BLaER1 (cell line): ENCODE data around the gene SMARCB1.

Experiments used
- H3K27ac ChIP-seq: shearing (Covaris generic); formaldehyde crosslinking; 2 replicates; pipeline ENCODE4 v1.8.1; 2022
- H3K27me3 ChIP-seq: shearing (Covaris generic); formaldehyde crosslinking; 2 replicates; pipeline ENCODE4 v1.8.1; 2022
- H3K36me3 ChIP-seq: shearing (Covaris generic); formaldehyde crosslinking; 2 replicates; pipeline ENCODE4 v1.8.1; 2022
- H3K4me1 ChIP-seq: shearing (Covaris generic); formaldehyde crosslinking; 2 replicates; pipeline ENCODE4 v1.8.1; 2022
- H3K4me2 ChIP-seq: shearing (Covaris generic); formaldehyde crosslinking; 2 replicates; pipeline ENCODE4 v1.8.1; 2022
- H3K4me3 ChIP-seq: shearing (Covaris generic); formaldehyde crosslinking; 2 replicates; pipeline ENCODE4 v1.8.1; 2022
- H3K9ac ChIP-seq: shearing (Covaris generic); formaldehyde crosslinking; 2 replicates; pipeline ENCODE4 v1.8.1; 2022
- H3K9me3 ChIP-seq: shearing (Covaris generic); formaldehyde crosslinking; 2 replicates; pipeline ENCODE4 v1.8.1; 2022
- H4K20me1 ChIP-seq: shearing (Covaris generic); formaldehyde crosslinking; 2 replicates; pipeline ENCODE4 v1.8.1; 2022
- Cebpa-rat ChIP-seq: shearing (Covaris generic); IDR thresholded peaks from 2 replicates; pipeline ENCODE4 v1.8.1; 2022

The SMARCB1 gene

DNA sequence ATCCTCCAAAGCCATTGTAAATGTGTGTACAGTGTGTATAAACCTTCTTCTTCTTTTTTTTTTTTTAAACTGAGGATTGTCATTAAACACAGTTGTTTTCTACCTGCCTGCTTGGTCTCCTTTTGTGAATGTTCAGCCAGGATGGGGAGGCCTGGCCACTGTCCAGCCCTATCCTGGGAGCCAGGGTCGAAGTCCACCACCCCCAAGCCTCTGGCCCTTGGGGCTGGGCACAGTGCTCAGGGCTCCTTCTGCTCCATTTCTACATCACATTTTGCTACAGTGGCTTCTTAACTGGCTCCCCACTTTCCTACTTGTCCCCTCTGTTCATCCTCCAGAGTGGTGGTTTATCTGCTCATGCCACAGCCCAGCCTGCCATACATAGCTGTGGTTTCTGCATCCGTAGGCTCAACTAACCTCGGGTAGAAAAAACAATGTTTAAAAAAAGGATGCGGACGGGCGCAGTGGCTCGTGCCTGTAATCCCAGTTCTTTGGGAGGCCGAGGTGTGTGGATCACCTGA lies 2.5 kb upstream of the SMARCB1 start:
- Histone ChIP-seq H3K36me3 (peaks cover 56% of the 10 kb centered on the region), H3K4me3 (peak overlapping the region; percentile 38; the same call in 1 of the 2 replicates), H3K4me2 (peak overlapping the region; percentile 84), H4K20me1 (peaks cover 21% of the 10 kb centered on the region), H3K9me3 (no peaks in the 10 kb centered on the region), H3K4me1 (peaks cover 74% of the 10 kb centered on the region), H3K27me3 (no peaks in the 10 kb centered on the region), H3K9ac (peak overlapping the region; percentile 52), H3K27ac (peak overlapping the region; percentile 100)
- no peak for TF ChIP-seq Cebpa-rat

GRCh38 chr22:23786261-23786710 lies 480 bp upstream of the SMARCB1 start:
- peaks cover 55% of the 10 kb centered on the region for H3K36me3 ChIP-seq
- H3K9me3 ChIP-seq = no peaks in the 10 kb centered on the region
- TF ChIP-seq Cebpa-rat = no peak
- peak overlapping the region; percentile 100 for H3K9ac ChIP-seq
- H3K27ac ChIP-seq = peak overlapping the region; percentile 100
- peak overlapping the region; percentile 84 for H3K4me2 ChIP-seq
- H3K27me3 ChIP-seq = no peaks in the 10 kb centered on the region
- peaks cover 91% of the 10 kb centered on the region for H3K4me1 ChIP-seq
- peak overlapping the region; percentile 90 for H3K4me3 ChIP-seq
- peaks cover 41% of the 10 kb centered on the region for H4K20me1 ChIP-seq

DNA sequence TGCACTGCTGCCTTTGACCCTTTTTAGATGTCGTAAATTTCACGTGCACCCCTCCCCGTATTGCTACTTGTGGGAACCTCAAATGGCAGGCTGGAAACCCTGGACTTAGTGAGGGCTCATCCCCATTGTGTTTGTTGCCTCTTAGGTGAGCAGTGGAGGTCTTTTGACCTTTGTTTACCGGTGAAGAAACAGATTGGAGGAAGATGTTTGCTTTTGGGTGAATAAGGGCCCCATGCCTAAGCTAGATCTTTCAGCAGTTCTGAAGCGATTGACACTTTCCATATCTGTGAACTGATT lies 782 bp downstream of the SMARCB1 start:
- H3K27me3 ChIP-seq = no peaks in the 10 kb centered on the region
- peak overlapping the region; percentile 90 for H3K4me3 ChIP-seq
- H4K20me1 ChIP-seq = peaks cover 54% of the 10 kb centered on the region
- H3K27ac ChIP-seq = peak overlapping the region; percentile 100
- peaks cover 91% of the 10 kb centered on the region for H3K4me1 ChIP-seq
- TF ChIP-seq Cebpa-rat = no peak
- H3K4me2 ChIP-seq = peak overlapping the region; percentile 84
- H3K9ac ChIP-seq = peak overlapping the region; percentile 100
- H3K36me3 ChIP-seq = peaks cover 55% of the 10 kb centered on the region
- no peaks in the 10 kb centered on the region for H3K9me3 ChIP-seq

GRCh38 chr22:23787910-23788309 lies 1.1 kb downstream of the SMARCB1 start:
- Histone ChIP-seq H3K36me3 (peaks cover 55% of the 10 kb centered on the region), H3K9ac (peak overlapping the region; percentile 100), H3K4me3 (peak overlapping the region; percentile 90), H3K27ac (peak overlapping the region; percentile 100), H3K4me2 (peak overlapping the region; percentile 84), H3K9me3 (no peaks in the 10 kb centered on the region), H3K4me1 (peaks cover 91% of the 10 kb centered on the region), H4K20me1 (peaks cover 57% of the 10 kb centered on the region), H3K27me3 (no peaks in the 10 kb centered on the region)
- TF ChIP-seq Cebpa-rat = no peak

DNA sequence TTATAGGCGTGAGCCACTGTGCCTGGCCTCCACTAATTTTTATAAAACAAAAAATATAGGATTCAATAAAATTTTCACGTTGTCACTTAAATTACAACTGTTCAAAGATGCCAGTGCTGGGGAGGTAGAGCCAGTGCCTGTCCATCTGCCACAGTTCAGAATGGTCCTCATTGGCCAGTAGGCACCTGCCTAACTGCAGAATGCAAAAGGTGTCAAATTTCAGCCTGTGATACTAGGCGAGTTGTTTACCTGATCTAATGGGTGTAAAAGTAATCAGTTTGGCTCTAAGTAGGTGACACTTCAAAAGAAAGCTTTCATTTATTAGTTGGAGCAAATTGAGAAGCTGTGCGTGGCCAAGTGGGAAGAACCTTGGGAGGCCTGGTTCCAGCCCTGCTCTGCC lies 2.4 kb downstream of the SMARCB1 start:
- no peak for TF ChIP-seq Cebpa-rat
- Histone ChIP-seq H3K27ac (peak overlapping the region; percentile 1; the same call in 1 of the 2 replicates), H3K4me1 (peaks cover 82% of the 10 kb centered on the region), H3K36me3 (peaks cover 59% of the 10 kb centered on the region), H4K20me1 (peaks cover 64% of the 10 kb centered on the region), H3K4me2 (peak overlapping the region; percentile 84), H3K4me3 (no peak overlapping the region), H3K27me3 (no peaks in the 10 kb centered on the region), H3K9ac (peak overlapping the region; percentile 50; the same call in 1 of the 2 replicates), H3K9me3 (no peaks in the 10 kb centered on the region)

GRCh38 chr22:23789638-23790037 lies 2.9 kb downstream of the SMARCB1 start:
- Histone ChIP-seq H3K9me3 (no peaks in the 10 kb centered on the region), H3K4me3 (no peak overlapping the region), H3K4me2 (peak overlapping the region; percentile 84), H3K27me3 (no peaks in the 10 kb centered on the region), H4K20me1 (peaks cover 64% of the 10 kb centered on the region), H3K9ac (peak overlapping the region; percentile 50; the same call in 1 of the 2 replicates), H3K4me1 (peaks cover 77% of the 10 kb centered on the region), H3K27ac (no peak overlapping the region), H3K36me3 (peaks cover 64% of the 10 kb centered on the region)
- no peak for TF ChIP-seq Cebpa-rat

GRCh38 chr22:23790819-23791737 lies 4.3 kb downstream of the SMARCB1 start:
- Histone ChIP-seq H3K36me3 (peaks cover 78% of the 10 kb centered on the region), H3K27ac (no peak overlapping the region)
- TF ChIP-seq Cebpa-rat = no peak

DNA sequence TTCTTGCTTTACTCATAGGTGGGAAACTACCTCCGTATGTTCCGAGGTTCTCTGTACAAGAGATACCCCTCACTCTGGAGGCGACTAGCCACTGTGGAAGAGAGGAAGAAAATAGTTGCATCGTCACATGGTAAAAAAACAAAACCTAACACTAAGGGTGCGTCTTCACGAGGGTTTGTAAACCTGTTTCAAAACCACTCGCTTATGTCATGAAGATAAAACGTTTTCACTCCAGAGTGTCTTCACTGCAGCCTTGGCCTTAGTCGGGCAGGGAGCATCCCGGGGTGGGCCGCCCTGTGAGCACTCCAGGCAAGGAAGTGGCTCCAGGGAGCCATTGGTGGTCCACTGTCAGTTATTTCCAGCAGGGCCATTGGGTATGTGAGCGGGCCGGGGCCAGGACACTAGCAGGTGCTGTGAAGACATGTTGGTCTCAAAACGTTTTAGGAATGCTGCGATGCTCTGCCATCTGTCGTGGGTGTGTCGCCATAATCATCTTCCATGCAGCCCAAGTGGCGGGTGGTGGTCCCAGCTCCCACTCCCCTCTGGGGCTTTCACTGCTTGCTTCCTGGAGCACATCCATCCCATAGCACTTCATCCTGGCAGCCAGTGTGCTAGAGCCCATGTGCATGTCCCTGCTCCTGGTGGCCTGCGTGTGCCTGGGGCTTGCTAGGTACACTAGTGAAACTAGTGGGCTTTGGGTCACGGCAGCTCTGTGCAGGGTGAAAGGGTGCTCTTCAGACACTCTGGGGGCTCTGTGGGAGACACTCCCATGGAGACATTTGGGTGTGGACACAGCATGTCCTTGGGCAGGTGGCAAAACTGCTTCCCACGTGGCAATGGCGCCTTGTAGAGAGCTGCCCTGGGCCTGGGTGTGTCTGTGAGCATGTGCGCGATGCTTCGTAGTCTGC lies 5.2 kb downstream of the SMARCB1 start:
- H3K36me3 ChIP-seq = peaks cover 87% of the 10 kb centered on the region
- no peaks in the 10 kb centered on the region for H3K27me3 ChIP-seq
- H3K4me2 ChIP-seq = peak overlapping the region; percentile 71
- H4K20me1 ChIP-seq = peaks cover 74% of the 10 kb centered on the region
- H3K9me3 ChIP-seq = no peaks in the 10 kb centered on the region
- peak overlapping the region; percentile 61 for H3K27ac ChIP-seq
- no peak overlapping the region for H3K4me3 ChIP-seq
- no peak for TF ChIP-seq Cebpa-rat
- H3K4me1 ChIP-seq = peaks cover 56% of the 10 kb centered on the region
- H3K9ac ChIP-seq = peak overlapping the region; percentile 63

More at GRCh38 chr22:23790819-23791737, 4.3 kb downstream of the SMARCB1 start:
- Histone ChIP-seq H3K4me3 (no peak overlapping the region), H3K9ac (no peak overlapping the region), H3K9me3 (no peaks in the 10 kb centered on the region), H3K4me2 (peak overlapping the region; percentile 71), H3K4me1 (peaks cover 63% of the 10 kb centered on the region), H3K27me3 (no peaks in the 10 kb centered on the region), H4K20me1 (peaks cover 67% of the 10 kb centered on the region)

GRCh38 chr22:23793326-23793725 lies 6.6 kb downstream of the SMARCB1 start:
- Histone ChIP-seq H3K36me3 (peaks cover 96% of the 10 kb centered on the region), H3K4me3 (no peak overlapping the region), H3K4me1 (peaks cover 55% of the 10 kb centered on the region), H3K4me2 (peak overlapping the region; percentile 71; the same call in 1 of the 2 replicates), H3K27ac (peak overlapping the region; percentile 61), H4K20me1 (peaks cover 62% of the 10 kb centered on the region), H3K9me3 (no peaks in the 10 kb centered on the region), H3K9ac (peak overlapping the region; percentile 63; the same call in 1 of the 2 replicates), H3K27me3 (no peaks in the 10 kb centered on the region)
- no peak for TF ChIP-seq Cebpa-rat
